Measurements from ENCODE around the gene CCDC74B.
"Not testable (repeated sequence)": the region's sequence is repeated elsewhere in the genome, so short reads cannot be mapped to it uniquely, and the experiment has no call there.

The CCDC74B gene

DNA sequence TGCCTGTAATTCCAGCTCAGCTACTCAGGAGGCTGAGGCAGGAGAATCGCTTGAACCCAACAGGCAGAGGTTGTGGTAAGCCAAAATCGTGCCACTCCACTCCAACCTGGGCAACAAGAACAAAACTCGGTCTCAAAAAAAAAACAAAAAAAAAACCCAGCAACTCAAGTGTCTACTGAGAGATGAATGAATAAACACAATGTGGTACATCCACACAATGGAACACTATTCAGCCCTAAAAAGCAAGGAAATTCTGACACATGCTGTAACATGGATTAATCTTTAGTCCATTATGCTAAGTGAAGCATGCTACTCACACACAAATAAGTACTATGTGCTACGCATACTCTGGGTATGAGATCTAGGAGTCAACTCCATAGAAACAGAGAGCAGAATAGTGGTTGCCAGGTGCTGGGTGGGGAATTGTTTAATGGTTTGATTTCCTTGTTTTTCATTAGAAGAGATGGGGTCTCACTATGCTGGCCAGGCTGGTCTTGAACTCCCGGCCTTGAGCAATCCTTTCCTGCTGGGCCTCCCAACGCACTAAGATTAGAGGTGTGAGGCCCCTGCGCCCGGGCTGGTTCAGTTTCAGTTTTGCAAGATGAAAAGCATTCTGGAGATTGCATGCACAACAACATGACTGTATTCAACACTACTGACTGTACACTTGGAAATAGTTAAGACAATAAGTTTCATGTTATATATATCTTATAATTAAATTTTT lies 20.5 kb upstream of the CCDC74B start:
- no peak for DNase-seq

DNA sequence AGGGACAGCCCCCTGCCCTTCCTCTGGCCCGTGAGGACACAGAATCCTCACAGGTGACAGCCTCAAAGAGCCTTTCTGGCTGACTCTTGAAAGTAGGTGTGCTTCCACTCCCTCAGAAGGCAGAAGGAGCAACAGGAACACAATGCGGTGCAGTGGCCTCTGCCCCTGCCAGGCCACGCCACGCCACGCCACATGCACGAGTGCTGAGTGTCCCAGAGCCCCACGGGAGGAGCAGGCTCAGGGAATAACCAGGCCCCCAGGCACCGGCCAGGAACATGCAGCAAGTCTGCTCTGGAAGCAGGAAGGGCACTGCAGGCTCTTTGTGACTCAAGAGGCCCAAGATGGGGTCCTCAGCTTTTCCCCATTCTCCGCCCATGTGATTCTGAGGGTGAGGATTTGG lies 18.1 kb upstream of the CCDC74B start:
- DNase-seq: no peak

DNA sequence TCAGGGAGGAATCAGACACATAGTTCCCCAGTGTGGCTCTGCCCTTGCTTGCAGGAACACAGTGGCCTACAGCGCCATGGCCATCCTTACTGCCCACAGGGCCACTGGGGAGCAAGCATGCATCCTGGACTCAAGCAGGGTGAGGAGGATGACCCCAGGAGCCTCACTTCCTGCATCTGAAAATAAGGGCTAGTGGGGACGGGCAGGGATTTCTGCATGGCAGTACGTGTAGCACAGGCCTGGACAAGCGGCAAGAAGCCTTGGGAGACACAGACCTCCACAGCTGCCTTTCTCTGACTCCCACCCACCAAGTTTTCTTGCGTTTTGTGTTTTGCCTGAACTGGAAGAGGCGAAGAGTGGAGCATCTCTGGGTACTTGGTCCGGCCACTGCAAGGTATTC lies 17.6 kb upstream of the CCDC74B start:
- DNase-seq: not testable (repeated sequence)

DNA sequence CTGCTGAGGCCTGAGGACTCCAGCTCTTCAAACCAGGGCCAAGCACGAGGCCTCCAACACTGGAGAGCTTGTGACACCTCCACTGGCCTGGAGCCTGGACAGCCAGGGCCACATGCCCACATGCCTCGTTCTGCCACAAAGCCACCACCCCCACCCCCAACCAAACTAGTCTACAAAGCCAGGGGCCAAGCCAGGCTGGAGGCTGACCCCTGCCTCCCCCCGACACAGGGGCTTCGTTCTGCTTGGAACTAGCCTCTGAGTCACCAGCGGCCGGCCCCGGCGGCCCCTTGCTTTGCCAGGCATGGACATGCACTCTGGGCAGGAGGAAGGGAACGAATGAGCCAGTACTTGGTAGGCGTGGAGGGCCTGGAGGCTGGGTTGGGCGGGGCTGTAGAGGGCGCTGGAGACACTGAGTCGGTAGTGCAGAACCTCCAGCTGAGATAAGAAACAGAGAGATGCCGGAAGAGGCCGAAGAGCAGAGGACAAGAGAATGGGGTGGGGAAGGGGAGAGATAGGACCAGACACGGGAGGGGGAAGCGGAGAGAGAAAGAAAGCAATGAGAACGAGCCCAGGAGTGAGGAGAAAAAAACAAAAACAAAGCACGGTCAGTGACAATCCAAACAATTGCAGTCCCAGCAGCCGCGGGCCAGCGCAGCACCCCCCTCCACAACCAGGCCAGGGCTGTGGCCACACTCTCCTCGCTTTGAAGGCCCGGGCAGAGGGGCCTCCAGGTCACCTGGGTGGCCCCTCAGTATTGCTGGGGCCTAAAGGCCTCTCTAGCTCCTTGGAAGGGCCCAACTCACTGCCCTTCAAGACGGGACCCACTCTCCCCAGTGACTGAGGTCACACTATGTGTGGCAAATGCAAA lies 16.2 kb upstream of the CCDC74B start:
- not testable (repeated sequence) for DNase-seq

DNA sequence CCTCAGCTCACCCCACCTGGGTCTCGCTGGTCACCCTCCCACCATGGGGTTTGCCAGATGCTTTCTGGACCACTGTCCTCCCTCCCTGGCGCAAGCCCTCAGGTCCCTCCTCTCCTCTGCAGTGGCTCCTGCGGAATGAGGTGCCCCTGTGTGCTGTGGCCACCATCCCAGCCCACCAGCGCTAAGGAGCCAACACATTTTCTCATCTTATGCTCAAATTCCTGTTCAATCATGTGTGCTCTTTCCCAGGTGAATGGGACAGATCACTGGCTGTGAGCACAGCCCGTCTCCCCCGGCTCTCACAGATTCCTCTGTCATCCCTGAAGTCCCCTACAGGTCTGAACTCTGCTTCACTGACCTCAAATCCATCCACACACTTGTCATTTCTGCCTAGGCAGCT lies 15.2 kb upstream of the CCDC74B start:
- no peak for DNase-seq

DNA sequence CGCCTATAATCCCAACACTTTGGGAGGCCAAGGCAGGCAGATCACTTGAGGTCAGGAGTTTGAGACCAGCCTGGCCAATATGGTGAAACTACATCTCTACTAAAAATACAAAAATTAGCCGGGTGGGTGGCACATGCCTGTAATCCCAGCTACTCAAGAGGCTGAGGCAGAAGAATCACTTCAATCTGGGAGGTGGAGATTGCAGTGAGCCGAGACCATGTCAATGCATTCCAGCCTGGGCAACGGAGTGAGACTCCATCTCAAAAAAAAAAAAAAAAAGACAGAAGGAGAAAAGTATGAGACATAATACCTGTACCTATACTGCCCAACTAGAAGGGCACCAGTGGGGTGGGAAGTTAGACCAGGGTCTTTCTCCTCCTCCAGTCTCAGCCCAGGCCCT lies 14.5 kb upstream of the CCDC74B start:
- not testable (repeated sequence) for DNase-seq

DNA sequence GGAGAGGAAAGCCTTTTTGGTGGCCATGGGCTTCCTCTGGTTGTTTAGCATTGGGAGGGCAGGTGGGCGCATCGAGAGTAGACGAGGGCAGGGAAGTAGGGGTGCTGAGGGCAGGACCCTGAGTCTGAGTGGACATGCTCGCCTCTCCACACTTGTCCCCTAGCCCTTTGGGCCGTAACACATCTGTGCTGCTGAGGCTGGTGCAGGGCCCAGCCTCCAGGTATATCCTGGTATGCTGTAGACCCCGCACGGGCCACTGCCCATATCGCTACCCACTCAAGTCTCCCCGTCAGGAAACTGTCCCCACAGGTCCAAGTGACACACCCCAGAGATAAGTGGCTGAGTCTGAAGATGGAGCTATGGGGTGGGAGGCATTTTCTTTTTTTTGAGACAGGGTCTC lies 13.7 kb upstream of the CCDC74B start:
- DNase-seq: no peak

DNA sequence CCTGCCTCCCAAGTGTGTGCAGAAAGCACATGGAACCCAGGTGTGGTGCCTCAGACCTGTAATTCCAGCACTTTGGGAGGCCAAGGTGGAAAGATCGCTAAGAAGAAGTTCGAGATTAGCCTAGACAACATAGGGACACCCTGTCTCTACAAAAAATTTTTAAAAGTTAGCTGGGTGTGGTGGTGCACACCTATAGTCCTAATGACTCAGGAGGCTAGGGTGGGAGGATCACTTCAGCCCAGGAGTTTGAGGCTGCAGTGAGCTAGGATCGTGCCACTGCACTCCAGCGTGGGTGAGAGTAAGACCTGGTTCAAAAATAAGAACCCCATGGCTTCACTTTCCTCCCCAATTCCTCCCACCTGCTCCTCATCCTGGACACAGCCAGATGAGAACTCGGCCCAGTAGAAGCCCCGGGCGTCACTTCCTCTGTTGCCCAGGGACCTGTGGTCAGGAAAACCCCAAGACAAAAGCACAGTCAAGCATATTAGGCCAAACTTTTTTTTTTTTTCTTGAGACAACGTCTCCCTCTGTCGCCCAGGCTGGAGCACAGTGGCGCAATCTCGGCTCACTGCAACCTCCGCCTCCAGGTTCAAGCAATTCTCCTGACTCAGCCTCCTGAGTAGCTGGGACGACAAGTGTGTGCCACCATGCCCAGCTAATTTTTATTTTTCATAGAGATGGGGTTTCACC lies 13.1 kb upstream of the CCDC74B start:
- DNase-seq: not testable (repeated sequence)

DNA sequence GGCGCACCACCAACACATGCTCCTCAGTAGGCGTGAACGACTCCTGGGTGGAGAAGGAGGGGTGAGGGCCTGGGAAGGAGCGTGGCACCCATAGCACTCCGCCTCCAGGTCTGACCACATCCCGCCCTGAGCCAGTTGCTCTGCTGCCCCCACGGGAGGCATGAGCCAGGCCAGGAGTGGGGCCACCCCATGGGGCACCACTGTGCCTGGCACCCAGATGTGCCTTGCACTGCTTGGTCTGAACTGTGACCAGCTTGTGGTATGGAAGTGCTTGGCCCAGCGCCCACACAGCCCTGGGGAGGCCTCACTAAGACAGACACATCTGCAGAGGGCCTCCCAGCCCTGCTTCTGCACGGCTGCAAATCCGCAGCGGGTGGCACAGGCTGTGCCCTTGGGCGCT lies 12.4 kb upstream of the CCDC74B start:
- DNase-seq: not testable (repeated sequence)

DNA sequence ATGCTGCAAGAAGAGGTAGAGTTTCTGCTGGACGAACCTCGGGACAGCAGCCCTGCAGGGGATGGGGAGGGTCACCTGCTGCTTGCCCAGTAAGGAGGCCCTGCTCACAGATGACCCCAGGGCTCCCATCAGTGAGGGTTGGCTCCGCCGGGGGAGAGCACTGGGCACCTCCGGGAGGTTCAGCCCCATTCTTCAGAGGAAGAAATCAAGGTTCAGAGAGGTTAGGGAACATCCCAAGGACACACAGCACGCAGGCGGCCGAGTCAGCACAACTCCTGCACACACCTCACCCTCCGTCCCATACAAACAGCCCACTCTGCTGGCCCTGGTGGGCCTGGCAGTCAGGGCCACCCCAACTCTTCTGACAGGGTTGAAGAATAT lies 11.7 kb upstream of the CCDC74B start:
- DNase-seq: no peak

DNA sequence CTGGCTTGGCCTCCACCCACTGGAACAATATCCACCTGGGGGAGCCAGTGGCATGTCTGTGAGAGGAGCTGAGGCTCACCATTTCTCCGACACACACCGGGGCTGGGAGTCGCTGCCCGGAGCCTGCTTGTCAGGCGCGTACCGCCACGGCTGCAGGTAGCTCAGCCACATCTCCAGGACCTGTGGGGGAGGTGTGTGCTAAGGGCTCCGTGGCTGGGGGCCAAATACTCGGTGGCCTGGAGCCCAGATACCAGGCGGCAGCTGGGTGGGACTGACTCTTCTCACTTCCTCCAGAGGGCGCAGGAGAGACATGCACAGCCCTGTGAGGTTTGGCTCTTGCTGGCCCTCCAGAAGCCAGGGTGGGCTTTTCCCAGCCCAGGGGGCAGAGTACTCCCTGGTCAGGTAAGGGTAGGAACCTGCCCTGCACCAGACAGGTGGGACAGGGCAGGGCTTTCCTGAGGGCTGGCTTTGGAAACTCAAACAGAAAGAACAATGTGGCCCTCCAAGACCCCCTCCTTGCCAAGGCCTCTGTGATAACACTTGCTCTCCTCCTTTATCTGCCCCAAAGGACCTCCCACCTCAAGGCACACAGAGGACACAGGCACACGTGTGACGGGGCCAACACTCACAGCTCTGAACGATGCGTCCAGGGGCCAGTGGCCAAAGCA lies 11.2 kb upstream of the CCDC74B start:
- not testable (repeated sequence) for DNase-seq

DNA sequence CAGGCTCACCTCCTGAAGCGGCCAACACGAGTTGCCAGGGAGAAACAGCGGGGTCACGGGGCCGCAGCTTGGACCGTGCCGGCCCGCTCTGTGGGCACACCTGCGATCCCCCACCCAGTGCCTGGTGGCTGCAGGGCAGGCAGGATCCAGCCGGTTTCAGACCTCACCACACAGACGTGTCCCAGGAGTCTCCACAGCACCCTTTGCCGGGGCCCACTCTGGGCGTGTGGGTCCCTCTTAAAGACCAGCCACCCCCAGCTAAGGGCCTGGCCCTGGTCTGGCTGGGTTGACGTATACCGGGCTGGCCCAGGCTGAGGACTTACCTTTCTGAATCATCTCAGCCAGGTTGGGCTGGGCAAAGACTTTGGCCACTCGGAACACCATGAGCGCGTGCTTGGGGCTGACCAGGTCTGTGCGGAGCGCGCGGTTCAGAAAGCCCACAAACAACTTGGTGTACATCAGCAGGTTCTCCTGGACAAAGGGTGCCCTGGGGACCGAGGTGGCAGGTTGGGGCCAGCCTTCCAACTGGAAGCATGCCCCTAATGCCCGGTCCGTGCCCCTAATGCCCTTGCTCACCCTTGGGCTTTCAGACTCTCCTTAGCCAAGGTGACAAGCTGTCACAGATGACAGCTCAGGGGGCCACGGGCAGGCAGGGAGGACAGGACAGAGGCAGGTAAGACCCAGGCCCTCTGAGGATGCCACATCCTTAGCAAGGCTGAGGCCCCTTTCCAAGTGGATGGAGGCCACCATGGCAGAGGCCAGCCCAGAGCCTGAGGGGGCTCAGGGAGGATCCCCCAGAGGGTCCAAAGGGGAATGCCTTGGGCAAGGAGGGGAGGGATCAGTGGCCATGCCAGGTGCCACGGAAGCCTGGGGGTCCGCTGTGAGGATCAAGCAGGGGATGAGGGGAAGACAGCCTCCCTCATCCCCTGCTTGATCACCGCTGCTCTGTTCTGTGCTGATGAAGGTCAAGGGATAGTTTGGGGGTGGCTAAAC lies 10.2 kb upstream of the CCDC74B start:
- no peak for DNase-seq

DNA sequence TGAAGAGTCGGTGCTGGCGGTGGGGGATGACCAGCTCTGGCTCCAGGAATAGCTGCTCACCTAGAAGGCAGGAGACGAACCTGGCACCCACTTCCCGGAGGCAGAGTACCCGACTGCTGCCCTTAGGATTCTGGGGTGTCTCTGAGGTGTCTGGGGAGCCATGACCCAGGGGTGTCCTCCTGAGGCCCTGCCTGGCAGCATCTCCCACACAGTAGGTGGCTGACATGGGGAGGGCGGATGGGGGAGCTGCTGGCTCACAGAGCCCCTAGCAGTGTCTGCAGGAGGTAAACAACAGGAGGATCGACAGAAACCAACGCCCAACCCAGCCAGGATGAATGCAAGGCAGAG lies 9.5 kb upstream of the CCDC74B start:
- not testable (repeated sequence) for DNase-seq

DNA sequence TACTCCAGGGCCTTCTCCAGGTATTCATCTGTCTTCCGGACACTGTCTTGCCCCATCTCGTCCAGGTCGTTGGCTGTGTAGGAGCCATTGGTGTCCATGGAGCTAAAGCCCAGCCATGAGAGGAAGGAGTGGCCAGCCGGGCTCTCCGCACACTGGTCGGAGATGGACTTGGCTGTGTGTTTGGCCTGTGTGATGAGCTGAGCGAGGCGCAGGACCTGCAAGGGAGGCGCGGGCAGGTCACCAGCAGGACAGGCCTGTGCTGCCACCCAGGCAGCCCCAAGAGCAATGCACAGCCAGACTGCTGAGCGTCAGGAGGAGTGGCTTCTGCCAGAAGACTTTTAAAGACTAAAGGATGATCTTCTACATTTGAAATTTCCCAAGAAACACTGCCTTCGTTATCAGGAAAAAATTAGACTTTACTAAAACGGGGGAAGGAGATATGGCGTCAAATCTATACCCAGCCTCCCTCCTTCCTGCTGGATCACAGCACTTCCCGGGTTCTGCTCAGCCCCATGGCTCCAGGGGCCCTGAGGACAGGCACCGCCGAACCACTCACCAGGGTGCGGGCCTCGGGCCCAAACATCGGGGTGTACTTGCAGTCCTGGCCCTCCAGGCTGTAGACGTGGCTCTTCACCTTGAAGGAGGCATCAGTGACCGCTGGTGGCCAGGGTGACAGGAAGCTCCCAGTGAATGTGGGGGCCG lies 9.0 kb upstream of the CCDC74B start:
- DNase-seq: not testable (repeated sequence)

DNA sequence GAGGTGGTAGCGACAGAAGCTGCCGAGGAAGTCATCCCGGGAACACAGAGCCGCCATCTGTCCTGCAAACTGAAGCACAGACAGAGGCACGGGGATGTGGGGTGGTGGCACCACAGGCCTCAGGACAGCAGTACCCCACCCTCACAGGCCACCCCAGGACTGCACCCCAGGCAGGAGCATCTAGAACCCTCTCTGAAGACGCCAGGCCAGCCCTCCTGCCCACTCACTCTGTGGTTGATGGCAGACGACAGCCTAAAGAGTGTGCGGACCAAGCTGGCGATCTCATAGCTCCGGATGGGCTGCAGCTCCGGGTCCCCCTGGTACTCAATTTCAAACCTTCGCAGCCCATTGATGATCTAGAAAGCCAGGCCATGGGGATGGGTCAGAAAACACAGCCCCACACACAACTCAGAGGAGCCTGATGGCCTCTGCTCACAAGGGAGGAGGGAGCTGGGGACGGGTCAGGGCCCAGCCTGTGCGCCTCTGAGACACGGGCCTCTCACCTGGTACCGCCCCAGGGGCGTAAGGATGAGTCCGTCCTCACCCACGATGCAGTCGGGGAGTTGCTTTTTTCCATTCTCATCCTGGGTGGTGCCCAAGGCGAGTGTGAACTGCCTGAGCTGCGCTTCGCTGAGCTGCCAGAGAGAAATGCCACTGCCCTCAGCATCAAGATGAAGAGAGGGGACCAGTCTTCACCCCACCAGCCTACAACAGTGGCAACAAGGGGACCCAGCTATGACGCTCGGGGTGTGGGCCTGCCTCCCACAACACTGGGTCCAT lies 8.1 kb upstream of the CCDC74B start:
- DNase-seq: no peak

DNA sequence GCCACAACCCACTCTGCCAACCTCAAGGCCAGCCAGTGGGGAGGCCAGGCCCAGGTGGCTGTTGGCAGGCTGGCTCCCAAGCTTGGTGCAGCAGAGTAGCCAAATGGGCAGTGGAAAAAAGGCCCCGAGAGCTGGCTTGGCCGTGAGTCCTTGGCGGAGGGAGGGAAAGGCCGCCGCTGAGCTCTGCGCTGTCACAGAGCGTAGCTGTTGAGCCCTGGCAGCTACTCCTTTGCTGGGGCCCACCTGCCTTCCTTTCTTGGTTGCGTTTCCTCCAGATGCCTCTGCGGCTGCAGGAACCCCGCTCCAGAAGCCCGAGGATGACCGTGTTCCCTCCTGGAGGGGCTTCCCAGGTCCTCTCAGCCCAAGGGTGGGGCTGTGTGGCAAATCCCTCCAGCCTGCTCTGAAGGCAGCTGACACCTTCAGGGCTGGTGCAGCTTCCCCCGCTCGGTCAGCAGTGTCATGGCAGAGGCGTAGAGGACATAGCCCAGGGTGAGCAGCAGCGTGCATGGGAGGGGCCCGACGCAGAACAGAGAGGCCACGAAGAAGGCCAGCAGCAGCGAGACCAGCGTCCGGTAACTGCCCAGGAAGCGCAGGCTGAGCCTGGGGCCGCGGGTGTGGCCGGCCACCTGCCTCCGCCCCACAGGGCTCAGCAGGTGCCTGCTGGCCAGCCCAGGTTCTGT lies 7.4 kb upstream of the CCDC74B start:
- not testable (repeated sequence) for DNase-seq

DNA sequence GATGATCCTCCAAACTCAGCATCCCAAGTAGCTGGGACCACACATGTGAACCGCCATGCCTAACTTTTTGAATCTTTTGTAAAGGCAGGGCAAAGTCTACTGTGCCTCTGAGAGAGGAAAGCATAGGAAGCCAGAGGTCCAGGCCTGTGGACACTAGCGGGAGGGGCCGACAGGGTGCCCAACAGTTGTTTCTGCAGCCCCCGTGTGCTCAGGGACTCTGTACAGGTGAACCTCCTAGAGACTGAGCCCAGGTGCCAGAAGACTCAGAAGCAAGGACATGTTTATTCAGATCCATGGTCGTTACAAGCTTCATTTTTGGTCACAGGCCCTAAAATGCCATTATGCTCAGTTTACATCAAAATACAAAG lies 6.2 kb upstream of the CCDC74B start:
- DNase-seq: not testable (repeated sequence)

DNA sequence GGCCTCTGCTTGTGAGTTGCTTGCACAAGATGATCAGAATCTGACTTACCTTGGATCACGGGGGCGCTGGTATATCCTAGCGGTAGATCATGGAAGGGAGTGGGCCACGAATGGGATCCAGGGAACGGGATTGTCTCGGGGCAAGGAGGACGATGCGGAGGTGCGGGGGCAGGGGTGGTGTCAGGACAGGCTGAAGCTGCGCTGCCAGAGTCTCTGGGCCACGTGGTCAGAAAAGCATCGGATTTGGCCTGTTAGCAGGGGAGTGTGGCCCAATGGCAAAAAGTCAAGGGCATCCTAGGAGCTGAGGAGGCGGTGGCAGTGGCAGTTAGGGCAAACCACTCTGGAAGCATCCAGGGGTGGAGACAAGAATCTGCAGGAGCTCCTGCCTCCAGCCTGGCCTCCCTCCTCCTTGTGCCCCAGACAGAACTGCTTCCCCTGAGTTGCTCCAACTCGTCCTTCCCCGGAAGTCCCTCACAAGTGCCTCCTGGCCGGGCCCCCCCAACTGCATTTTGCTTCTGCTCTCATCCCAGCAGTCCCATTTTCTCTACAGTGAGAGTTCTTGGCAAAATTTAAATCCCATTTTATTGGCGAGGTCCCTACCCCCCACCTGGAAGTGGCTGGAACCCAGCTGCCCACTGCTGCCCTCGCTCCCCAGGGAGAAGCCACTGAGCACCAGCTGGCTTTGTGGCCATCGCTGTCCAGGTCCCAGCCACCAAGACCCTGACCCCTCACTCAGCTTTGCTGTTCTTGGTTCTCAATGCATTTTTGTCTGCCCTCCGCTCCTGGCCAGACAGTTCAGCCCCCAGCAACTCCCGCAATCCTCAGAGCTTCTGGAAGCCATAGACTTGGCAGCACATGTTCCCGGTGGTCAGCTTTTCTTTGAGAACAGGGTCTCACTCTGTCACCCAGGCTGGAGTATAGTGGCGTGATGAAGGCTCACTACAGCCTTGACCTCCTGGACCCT lies 5.6 kb upstream of the CCDC74B start:
- DNase-seq: no peak

DNA sequence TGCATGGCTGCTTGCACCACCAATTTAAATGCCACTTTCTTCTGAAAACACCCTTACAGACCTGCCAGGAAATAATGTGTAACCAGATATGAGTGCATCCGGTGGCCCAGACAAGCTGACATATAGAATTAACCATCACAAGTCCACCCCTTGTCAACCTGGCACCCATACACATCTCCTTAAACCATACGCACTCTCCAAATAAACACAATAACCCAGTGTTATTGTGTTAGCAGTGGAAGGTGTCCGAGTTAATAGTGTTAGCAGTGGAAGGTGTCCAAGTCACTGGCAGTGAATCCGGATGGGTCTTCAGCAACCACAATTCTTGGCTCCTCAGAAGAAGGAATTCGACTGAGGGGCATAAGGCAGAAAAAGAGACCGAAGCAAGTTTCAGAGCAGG lies 3.6 kb upstream of the CCDC74B start:
- not testable (repeated sequence) for DNase-seq

Data from stimulated activated CD4-positive, alpha-beta T cell treated with anti-CD3 and anti-CD28 coated beads, Interleukin-2, amount 100 ng/mL, for 48 hours (primary cell).